Keratinocyte (primary cell): ENCODE data around the gene HEG1. TPM values are rescaled to one million over a fixed set of nuclear protein-coding genes. Genes with fewer than 3 reads are reported as not detected.

Experiments
- DNase-seq: peaks from one replicate; pipeline ENCODE4 v3.0.0-alpha.2; 2011; ENCODE audit warnings: low read depth, missing footprints, low spot score
- FAIRE-seq: peaks from 2 replicates; lab custom pipeline; 2011; peaks lifted over from hg19 to GRCh38; lab: Jason Lieb, UNC
- H2AFZ ChIP-seq: 2 replicates; pipeline ENCODE4 v1.6.0; 2012; ENCODE audit warnings: low read length, control low read depth, inconsistent platforms; ENCODE audit not compliant: control insufficient read depth
- H3K27ac ChIP-seq: 2 replicates; pipeline ENCODE4 v1.5.1; 2011; ENCODE audit warnings: low read length; ENCODE audit not compliant: control insufficient read depth, insufficient read depth
- H3K27me3 ChIP-seq: 3 replicates; pipeline ENCODE4 v1.6.0; 2011; ENCODE audit warnings: low read length; ENCODE audit not compliant: control insufficient read depth, insufficient read depth; ENCODE audit errors: extremely low read depth
- H3K36me3 ChIP-seq, 2 experiments: 2 replicates in 1 of 2; 3 replicates in 1 of 2; pipeline ENCODE4 v1.5.1; 2011; ENCODE audit warnings: low read length in 2 of 2, mild to moderate bottlenecking in 1 of 2; ENCODE audit not compliant: control insufficient read depth in 2 of 2, insufficient read depth in 2 of 2; ENCODE audit errors: extremely low read depth in 1 of 2
- H3K4me1 ChIP-seq: 3 replicates; pipeline ENCODE4 v1.5.1; 2011; ENCODE audit warnings: low read length; ENCODE audit not compliant: control insufficient read depth, insufficient read depth; ENCODE audit errors: extremely low read depth
- H3K4me2 ChIP-seq: 3 replicates; pipeline ENCODE4 v1.6.0; 2011; ENCODE audit warnings: low read depth, low read length; ENCODE audit not compliant: control insufficient read depth, insufficient read depth; ENCODE audit errors: extremely low read depth
- H3K4me3 ChIP-seq, 3 experiments: fragments of 200-600 bp in 1 of 3; sonication (generic) in 1 of 3; 2 replicates in 2 of 3; 3 replicates in 1 of 3; pipeline ENCODE4 v1.5.1; 2011 to 2016; ENCODE audit warnings: low read length in 3 of 3, mild to moderate bottlenecking in 3 of 3, control low read depth in 2 of 3, inconsistent platforms in 1 of 3, low read depth in 1 of 3, mixed read lengths in 1 of 3, mixed run types in 1 of 3, moderate library complexity in 1 of 3; ENCODE audit not compliant: control insufficient read depth in 2 of 3, insufficient read depth in 2 of 3; ENCODE audit errors: extremely low read depth in 1 of 3
- H3K79me2 ChIP-seq: 2 replicates; pipeline ENCODE4 v1.6.0; 2012; ENCODE audit warnings: low read length; ENCODE audit not compliant: control insufficient read depth, insufficient read depth
- H3K9ac ChIP-seq: 3 replicates; pipeline ENCODE4 v1.6.0; 2011; ENCODE audit warnings: low read length; ENCODE audit not compliant: control insufficient read depth, insufficient read depth; ENCODE audit errors: extremely low read depth
- H3K9me1 ChIP-seq: 3 replicates; pipeline ENCODE4 v1.6.0; 2011; ENCODE audit warnings: low read length; ENCODE audit not compliant: control insufficient read depth, insufficient read depth; ENCODE audit errors: extremely low read depth
- H3K9me3 ChIP-seq: 2 replicates; pipeline ENCODE4 v1.5.1; 2012; ENCODE audit warnings: low read depth, low read length; ENCODE audit not compliant: control insufficient read depth
- H4K20me1 ChIP-seq: 3 replicates; pipeline ENCODE4 v1.6.0; 2011; ENCODE audit warnings: low read length; ENCODE audit not compliant: control insufficient read depth, insufficient read depth; ENCODE audit errors: extremely low read depth
- CTCF ChIP-seq, 3 experiments: IDR thresholded peaks in 1 of 3; conservative IDR thresholded peaks in 1 of 3; optimal IDR thresholded peaks in 1 of 3; 2 replicates in 2 of 3; 3 replicates in 1 of 3; pipeline versions ENCODE3 to v1.5.1; 2011; ENCODE audit warnings: low read length in 3 of 3, mild to moderate bottlenecking in 3 of 3, moderate library complexity in 2 of 3, control low read depth in 1 of 3, inconsistent platforms in 1 of 3; ENCODE audit not compliant: insufficient read depth in 2 of 3; ENCODE audit errors: extremely low read depth in 1 of 3
- EZH2 ChIP-seq: IDR thresholded peaks from one replicate; pipeline ENCODE4 v1.6.1; 2012; ENCODE audit warnings: inconsistent platforms, mild to moderate bottlenecking, low read length, moderate library complexity
- dilution Hi-C: fragments of 300-500 bp; cut with MboI; formaldehyde crosslinking; loops from one replicate; pipeline ENCODE4 v1.7.0; 2020; ENCODE audit warnings: low sequenced_read_pairs; ENCODE audit not compliant: extremely low pct_ligation_motif_present
- polyA plus RNA-seq, 5 experiments: library from polyadenylated mRNA; depleted of rRNA in 3 of 5; stranded (reverse) in 3 of 5; stranded (forward) in 1 of 5; unstranded in 1 of 5; fragments of >200 nt; gene quantifications; 1 replicate in 1 of 5; 2 replicates in 3 of 5; 3 replicates in 1 of 5; pipeline versions ENCODE4 v1.2.1 to v1.2.3, GENCODE V29; 2011 to 2012; ENCODE audit warnings: missing spikeins in 2 of 5, low read depth in 1 of 5, low replicate concordance in 1 of 5

Gene HEG1
- polyA plus RNA-seq, 1 donor (not counting 4 experiments of a cell fraction or from before 2014, with no cell fraction given), result 12.7 TPM

DNA sequence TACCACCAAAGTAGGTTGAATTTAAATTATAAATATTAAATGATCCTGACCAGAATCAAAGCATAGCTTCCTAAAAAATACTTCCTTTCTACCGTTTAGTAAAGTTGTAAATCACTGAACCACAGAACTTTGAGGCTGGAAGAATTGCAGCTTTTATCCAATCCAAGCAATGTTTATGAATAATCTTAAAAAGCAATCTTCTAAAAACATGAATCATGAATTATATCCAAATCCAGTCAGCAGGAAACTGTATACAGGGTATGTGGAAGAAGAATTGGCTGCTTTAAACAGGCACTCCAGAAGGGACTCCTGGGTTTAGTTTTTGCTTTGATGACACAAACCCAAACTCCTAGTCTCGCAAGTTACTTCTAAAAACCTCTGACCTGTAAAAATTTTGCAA is 30.2 kb downstream of the HEG1 start:
- Histone ChIP-seq H3K4me2 (no peak overlapping the region), H3K9ac (no peak overlapping the region), H4K20me1 (no peaks in the 10 kb centered on the region), H3K9me3 (no peaks in the 10 kb centered on the region), H3K27ac (no peak overlapping the region), H3K27me3 (no peaks in the 10 kb centered on the region), H3K9me1 (no peaks in the 10 kb centered on the region), H3K79me2 (peaks cover 2% of the 10 kb centered on the region), H3K4me1 (no peaks in the 10 kb centered on the region), H3K4me3 (no peak overlapping the region), H3K36me3 (peaks cover 11 to 18% of the 10 kb centered on the region in 2 experiments), H2AFZ (no peak overlapping the region)
- dilution Hi-C loops, result no loop called here
- no peak for FAIRE-seq
- TF ChIP-seq EZH2 (no peak), CTCF (optimal IDR thresholded peaks at IDR 0.05 in 1 of 3, IDR thresholded peaks at IDR 0.05 in 1 of 3, conservative IDR thresholded peaks at IDR 0.05 in 1 of 3; ENCODE audit: extremely low read depth in 1 of 3, insufficient read depth in 2 of 3, low read length in 3 of 3) (no peak)
- no peak for DNase-seq

GRCh38 chr3:125024817-125025216 is 31.0 kb downstream of the HEG1 start:
- no peaks in the 10 kb centered on the region for H3K9me1 ChIP-seq
- H3K4me1 ChIP-seq, result no peaks in the 10 kb centered on the region
- FAIRE-seq, result no peak
- no peaks in the 10 kb centered on the region for H4K20me1 ChIP-seq
- H2AFZ ChIP-seq, result no peak overlapping the region
- H3K27me3 ChIP-seq, result no peaks in the 10 kb centered on the region
- dilution Hi-C loops, result no loop called here
- H3K9me3 ChIP-seq, result no peaks in the 10 kb centered on the region
- no peak overlapping the region for H3K4me3 ChIP-seq
- no peak for DNase-seq
- no peak overlapping the region for H3K4me2 ChIP-seq
- no peak overlapping the region for H3K9ac ChIP-seq
- no peaks in the 10 kb centered on the region for H3K79me2 ChIP-seq
- H3K36me3 ChIP-seq, result peaks cover 11 to 21% of the 10 kb centered on the region in 2 experiments
- no peak overlapping the region for H3K27ac ChIP-seq
- no peak for TF ChIP-seq CTCF (optimal IDR thresholded peaks at IDR 0.05 in 1 of 3, IDR thresholded peaks at IDR 0.05 in 1 of 3, conservative IDR thresholded peaks at IDR 0.05 in 1 of 3; ENCODE audit: extremely low read depth in 1 of 3, insufficient read depth in 2 of 3, low read length in 3 of 3)
- no peak for TF ChIP-seq EZH2
